DMS53 (cell line): ENCODE data around the gene VPS13C.

Experiments
- DNase-seq: peaks from one replicate; lab custom pipeline; 2025; lab: John Stamatoyannopoulos, UW

The VPS13C gene

DNA sequence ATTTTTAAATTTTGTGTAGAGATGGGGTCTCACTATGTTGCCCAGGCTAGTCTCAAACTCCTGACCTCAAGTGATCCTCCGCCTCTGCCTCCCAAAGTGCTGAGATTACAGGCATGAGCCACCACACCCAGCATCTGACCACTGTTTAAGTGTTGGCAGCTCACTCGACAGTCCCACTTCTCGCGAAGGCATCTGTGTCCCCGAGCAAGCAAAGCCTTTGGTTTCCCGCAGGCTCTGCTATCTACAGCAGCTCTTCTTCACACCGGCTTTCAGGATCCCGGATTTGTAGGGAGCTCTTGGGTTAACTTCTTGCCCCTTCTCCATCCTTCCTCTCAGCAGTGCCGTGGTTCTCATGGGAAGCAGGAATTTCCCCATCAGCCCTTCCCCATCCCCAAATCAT lies 240.9 kb downstream of the VPS13C start:
- no peak for DNase-seq

DNA sequence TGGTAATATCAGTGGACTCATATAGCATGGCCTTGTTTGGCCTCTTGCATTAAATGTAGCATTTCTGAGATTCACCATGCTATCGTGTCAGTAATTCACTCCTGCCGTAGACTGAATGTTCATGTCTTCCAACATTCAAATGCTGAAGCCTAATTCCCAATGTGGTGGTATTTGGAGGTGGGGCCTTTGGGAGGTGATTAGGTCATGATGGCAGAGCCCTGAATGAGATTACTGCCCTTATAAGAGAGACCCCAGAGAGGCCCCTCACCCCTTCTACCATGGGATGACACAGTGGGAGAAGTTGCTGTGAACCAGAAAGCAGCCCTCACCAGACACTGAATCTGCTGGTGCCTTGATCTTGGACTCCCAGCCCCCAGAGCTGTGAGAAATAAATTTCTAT lies 241.4 kb downstream of the VPS13C start:
- DNase-seq, result no peak

GRCh38 chr15:61816856-61817255 lies 243.4 kb downstream of the VPS13C start:
- DNase-seq, result no peak

GRCh38 chr15:61815356-61816083 lies 244.7 kb downstream of the VPS13C start:
- DNase-seq, result no peak

GRCh38 chr15:61812476-61812875 lies 247.8 kb downstream of the VPS13C start:
- DNase-seq, result no peak

- no peak for DNase-seq
Measured at GRCh38 chr15:61811952-61812351, 248.3 kb downstream of the VPS13C start.

GRCh38 chr15:61809216-61809615 lies 251.0 kb downstream of the VPS13C start:
- DNase-seq, result no peak

DNA sequence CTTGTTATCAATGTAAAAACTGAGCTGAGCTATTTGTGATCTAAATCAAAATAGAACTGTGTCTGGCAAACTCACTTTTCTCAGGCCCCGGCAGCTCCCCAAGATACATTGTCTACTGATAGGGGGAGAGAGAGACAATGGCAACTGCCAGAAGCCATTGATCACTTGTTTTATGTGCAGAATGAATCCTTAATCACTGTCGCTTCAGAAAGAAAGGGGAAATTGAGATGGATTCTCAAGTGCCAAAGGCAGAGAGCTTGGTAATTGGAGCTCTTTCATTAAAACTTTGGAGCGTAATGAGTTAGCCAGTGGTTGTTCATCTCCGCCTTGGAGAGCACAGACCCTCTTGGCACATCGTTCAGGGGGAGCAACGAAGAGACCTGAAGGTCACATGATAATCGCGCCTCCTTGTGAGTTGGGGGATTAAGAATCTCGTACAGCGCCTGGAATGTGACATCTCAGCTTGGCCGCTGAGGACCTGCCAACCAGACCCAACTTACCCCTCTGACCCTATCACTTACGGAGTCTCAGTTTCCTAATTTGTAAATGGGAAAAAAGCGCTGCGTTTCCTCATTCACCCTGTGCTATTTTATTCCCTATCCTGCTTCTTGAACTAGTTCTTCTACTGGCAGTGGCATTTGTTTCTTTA lies 252.8 kb downstream of the VPS13C start:
- no peak for DNase-seq
